Activated CD4-positive, alpha-beta memory T cell treated with anti-CD3 and anti-CD28 coated beads for 36 hours (primary cell): ENCODE measurements around the gene GOLGA6L9. TPM values are rescaled to one million over a fixed set of nuclear protein-coding genes. Genes with fewer than 3 reads are reported as not detected.
"Not testable (repeated sequence)": the region's sequence is repeated elsewhere in the genome, so short reads cannot be mapped to it uniquely, and the experiment has no call there.

Experiments used
- CTCF ChIA-PET: fragments of 350-600 bp; sonication (Branson Sonifier 250); formaldehyde crosslinking; loops from one replicate; lab custom pipeline; 2021; ENCODE audit warnings: antibody characterized with exemption, inconsistent platforms; lab: Charles Lee
- POLR2A ChIA-PET: fragments of 350-600 bp; sonication (Branson Sonifier 250); formaldehyde crosslinking; loops from one replicate; lab custom pipeline; 2021; ENCODE audit warnings: antibody characterized with exemption; lab: Charles Lee
- DNase-seq: peaks from one replicate; pipeline ENCODE4 v3.0.0-alpha.2; 2020
- H3K27ac Mint-ChIP-seq: one replicate; pipeline ENCODE4 v1.8.0; 2021; ENCODE audit warnings: mixed read lengths
- H3K27me3 Mint-ChIP-seq: one replicate; pipeline ENCODE4 v1.8.0; 2021; ENCODE audit warnings: mixed read lengths
- H3K36me3 Mint-ChIP-seq: one replicate; pipeline ENCODE4 v1.8.0; 2021; ENCODE audit warnings: mixed read lengths
- H3K4me1 Mint-ChIP-seq: one replicate; pipeline ENCODE4 v1.8.0; 2021; ENCODE audit warnings: low read depth, mixed read lengths
- H3K4me3 Mint-ChIP-seq: one replicate; pipeline ENCODE4 v1.8.0; 2021; ENCODE audit warnings: mild to moderate bottlenecking, mixed read lengths
- H3K9me3 Mint-ChIP-seq: one replicate; pipeline ENCODE4 v1.8.0; 2021; ENCODE audit warnings: mixed read lengths
- intact Hi-C: fragments of 100-400 bp; cut with micrococcal nuclease; formaldehyde crosslinking; loops from one replicate; pipeline ENCODE4 v1.15.1; 2023
- total RNA-seq, 2 experiments: library from RNA; stranded (reverse); gene quantifications; one replicate each; pipeline ENCODE4 v1.2.3, GENCODE V29; 2021

Gene GOLGA6L9
- total RNA-seq, 2 experiments from 2014 or later = 1.8 to 1.9 TPM

- DNase-seq, H3K27ac Mint-ChIP-seq, H3K36me3 Mint-ChIP-seq, CTCF ChIA-PET, H3K4me1 Mint-ChIP-seq, H3K9me3 Mint-ChIP-seq, intact Hi-C loops, H3K4me3 Mint-ChIP-seq, H3K27me3 Mint-ChIP-seq, POLR2A ChIA-PET: not testable (repeated sequence)
These were observed 45.1 kb downstream of the GOLGA6L9 start for GRCh38 chr15:82474596-82475325.

GRCh38 chr15:82475345-82475967 lies 45.8 kb downstream of the GOLGA6L9 start:
- H3K27me3 Mint-ChIP-seq, H3K4me3 Mint-ChIP-seq, intact Hi-C loops, H3K4me1 Mint-ChIP-seq, DNase-seq, CTCF ChIA-PET, POLR2A ChIA-PET, H3K36me3 Mint-ChIP-seq, H3K9me3 Mint-ChIP-seq, H3K27ac Mint-ChIP-seq: not testable (repeated sequence)

GRCh38 chr15:82476697-82477342 lies 47.2 kb downstream of the GOLGA6L9 start:
- intact Hi-C loops, H3K27me3 Mint-ChIP-seq, H3K27ac Mint-ChIP-seq, H3K36me3 Mint-ChIP-seq, H3K4me3 Mint-ChIP-seq, CTCF ChIA-PET, H3K9me3 Mint-ChIP-seq, DNase-seq, POLR2A ChIA-PET, H3K4me1 Mint-ChIP-seq: not testable (repeated sequence)

- CTCF ChIA-PET = not testable (repeated sequence)
These were observed 47.9 kb downstream of the GOLGA6L9 start for GRCh38 chr15:82477343-82478057.

More at GRCh38 chr15:82477343-82478057, 47.9 kb downstream of the GOLGA6L9 start:
- H3K36me3 Mint-ChIP-seq, intact Hi-C loops, DNase-seq, POLR2A ChIA-PET, H3K9me3 Mint-ChIP-seq, H3K4me1 Mint-ChIP-seq, H3K4me3 Mint-ChIP-seq, H3K27me3 Mint-ChIP-seq, H3K27ac Mint-ChIP-seq: not testable (repeated sequence)

Other genes with a start within 250 kb of the GOLGA6L9 start
- 10 to 100 TPM; 27.7 to 28.1 TPM for gene EFL1, start 167.1 kb upstream of the GOLGA6L9 start, total RNA-seq
- under 1 TPM in 1 of 2 experiments, not detected in 1; 0.81 TPM for gene SAXO2, start 167.0 kb upstream of the GOLGA6L9 start, total RNA-seq
- gene GOLGA6L10, start 80.3 kb upstream of the GOLGA6L9 start, total RNA-seq = 1 to 10 TPM; 1.3 to 1.7 TPM
- 1,000 to 10,000 TPM; 2,581 to 2,594 TPM for gene RPS17, start 110.6 kb downstream of the GOLGA6L9 start, total RNA-seq
- gene CPEB1, start 217.5 kb downstream of the GOLGA6L9 start, total RNA-seq = under 1 TPM; 0.07 to 0.21 TPM